HCEC 1CT (cell line): ENCODE measurements around the gene FAM199X.
"Not testable (repeated sequence)": the region's sequence is repeated elsewhere in the genome, so short reads cannot be mapped to it uniquely, and the experiment has no call there.

Experiments used
- DNase-seq: peaks from one replicate; pipeline ENCODE4 v3.0.0-alpha.2; 2017

Gene FAM199X

GRCh38 chrX:104193485-104193884 lies 27.2 kb downstream of the FAM199X start:
- no peak for DNase-seq

GRCh38 chrX:104195013-104195412 lies 28.8 kb downstream of the FAM199X start:
- no peak for DNase-seq

- DNase-seq: no peak
Observed at GRCh38 chrX:104195489-104196084, 29.3 kb downstream of the FAM199X start.

- DNase-seq: no peak
Observed at GRCh38 chrX:104205548-104205947, 39.3 kb downstream of the FAM199X start.

GRCh38 chrX:104211187-104211586 lies 44.9 kb downstream of the FAM199X start:
- no peak for DNase-seq

- not testable (repeated sequence) for DNase-seq
Observed at GRCh38 chrX:104230060-104230459, 63.8 kb downstream of the FAM199X start.
